ENCODE data around the gene GAS6.
A peak's percentile ranks its signal among the peaks of the same experiment; 100 is the strongest.

The GAS6 gene

DNA sequence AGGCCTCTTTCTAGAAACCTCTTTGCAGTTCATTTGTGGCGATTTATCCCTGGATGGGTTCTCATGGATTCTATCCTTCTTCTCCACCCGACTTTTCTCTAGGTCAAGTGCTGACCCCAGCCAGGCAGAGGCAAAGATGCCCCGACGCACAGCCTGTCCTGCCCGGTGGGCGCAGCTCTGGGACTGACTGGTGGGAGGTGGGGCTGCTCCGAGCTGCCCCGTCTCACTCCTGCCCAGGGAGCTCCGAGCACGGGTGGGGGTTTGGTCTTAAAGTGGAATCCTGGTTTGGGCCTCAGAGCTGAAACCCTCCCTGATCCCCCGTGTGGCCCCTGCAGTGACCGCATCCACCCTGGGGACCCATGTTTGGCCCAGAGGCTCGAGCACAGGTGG, 44.5 kb downstream of the GAS6 start:
- no peak for DNase-seq

DNA sequence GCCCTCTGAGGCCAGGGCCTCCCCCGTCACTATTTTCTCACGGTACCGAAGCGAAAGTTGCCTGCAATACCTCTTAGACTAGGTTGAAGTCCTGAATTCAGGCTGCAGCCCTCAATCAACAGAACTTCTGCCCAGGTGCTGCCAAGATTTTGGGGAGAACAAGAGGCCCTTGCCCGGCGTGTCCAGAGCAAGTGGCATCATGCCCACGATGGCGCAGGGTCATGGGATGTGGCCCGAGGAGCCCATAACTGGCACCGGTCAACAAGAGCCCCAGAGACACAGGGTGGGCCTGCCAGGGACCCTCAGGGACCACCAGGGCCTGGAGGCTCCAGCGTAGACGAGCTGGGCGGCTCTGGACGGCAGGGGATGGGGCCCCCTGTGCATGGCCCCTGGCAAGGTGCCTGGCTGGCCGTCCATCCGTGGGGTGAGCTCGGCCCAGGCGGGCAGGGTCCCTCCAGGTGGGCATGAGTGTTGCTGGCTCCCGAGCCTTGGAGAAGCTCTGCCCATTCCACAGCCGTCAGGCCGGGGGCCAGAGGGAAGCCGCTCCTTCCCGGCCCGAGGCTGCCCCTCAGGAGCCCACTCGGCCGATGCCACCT, 45.1 kb downstream of the GAS6 start:
- no peak for DNase-seq

GRCh38 chr13:113817860-113818691, 45.8 kb downstream of the GAS6 start:
- DNase-seq, result no peak

DNA sequence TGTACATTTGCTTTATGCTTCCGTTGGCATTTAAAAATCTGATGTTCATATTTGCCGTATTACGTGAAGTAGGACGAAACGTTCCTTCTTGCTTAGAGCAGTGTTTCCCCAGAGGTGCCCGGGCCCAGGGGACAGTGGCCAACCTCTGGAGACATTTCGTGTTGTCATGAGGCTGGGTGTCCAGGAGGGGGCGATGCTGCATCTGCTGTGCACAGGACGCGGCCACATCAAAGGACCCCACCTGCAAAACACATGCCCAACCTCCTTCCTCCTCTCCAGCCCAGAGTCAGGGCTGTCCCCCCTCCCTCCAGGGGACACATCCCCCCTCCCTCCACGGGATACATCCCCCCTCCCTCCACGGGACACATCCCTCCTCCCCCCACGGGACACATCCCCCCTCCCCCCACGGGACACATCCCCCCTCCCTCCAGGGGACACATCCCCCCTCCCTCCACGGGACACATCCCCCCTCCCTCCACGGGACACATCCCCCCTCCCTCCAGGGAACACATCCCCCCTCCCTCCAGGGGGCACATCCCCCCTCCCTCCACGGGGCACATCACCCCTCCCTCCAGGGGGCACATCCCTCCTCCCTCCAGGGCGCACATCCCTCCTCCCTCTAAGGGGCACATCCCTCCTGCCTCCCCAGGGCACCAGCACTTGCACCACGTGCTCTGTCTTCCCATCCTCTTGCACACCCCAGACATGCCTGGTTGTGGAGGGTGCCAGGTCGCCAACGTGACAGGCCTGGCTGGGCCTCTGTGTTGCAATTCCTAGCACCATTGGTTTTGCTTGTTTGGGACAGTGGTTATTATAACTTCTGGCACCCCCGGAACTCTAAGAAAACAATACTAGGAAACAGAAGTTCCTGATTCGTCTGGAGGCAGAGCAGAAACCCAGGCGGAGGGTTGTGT, 46.7 kb downstream of the GAS6 start:
- DNase-seq, result peak; percentile 81

- DNase-seq, result no peak
These were observed 47.5 kb downstream of the GAS6 start for GRCh38 chr13:113816254-113816929.

GRCh38 chr13:113815151-113816058, 48.5 kb downstream of the GAS6 start:
- no peak for DNase-seq

DNA sequence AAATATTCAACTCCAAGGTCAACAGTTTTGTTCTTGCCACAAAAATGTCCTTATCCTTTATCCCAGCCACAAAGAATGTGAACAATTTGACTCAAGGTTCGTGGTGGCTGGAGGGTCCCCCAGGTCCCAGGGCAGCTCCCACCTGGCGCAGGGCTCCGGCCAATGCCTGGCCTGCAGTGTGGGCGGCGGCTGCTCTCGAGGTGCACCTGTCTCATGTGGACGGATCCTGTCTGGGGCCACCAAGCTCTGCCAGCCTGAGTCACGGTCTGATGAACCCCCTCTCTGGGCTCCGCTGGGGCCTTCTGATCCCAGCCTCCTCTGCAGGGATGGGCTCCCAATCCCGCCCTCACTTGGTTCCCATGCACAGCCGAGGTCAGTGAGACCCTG, 49.4 kb downstream of the GAS6 start:
- no peak for DNase-seq

- DNase-seq, result no peak
These were observed 50.0 kb downstream of the GAS6 start for GRCh38 chr13:113813749-113814434.

DNA sequence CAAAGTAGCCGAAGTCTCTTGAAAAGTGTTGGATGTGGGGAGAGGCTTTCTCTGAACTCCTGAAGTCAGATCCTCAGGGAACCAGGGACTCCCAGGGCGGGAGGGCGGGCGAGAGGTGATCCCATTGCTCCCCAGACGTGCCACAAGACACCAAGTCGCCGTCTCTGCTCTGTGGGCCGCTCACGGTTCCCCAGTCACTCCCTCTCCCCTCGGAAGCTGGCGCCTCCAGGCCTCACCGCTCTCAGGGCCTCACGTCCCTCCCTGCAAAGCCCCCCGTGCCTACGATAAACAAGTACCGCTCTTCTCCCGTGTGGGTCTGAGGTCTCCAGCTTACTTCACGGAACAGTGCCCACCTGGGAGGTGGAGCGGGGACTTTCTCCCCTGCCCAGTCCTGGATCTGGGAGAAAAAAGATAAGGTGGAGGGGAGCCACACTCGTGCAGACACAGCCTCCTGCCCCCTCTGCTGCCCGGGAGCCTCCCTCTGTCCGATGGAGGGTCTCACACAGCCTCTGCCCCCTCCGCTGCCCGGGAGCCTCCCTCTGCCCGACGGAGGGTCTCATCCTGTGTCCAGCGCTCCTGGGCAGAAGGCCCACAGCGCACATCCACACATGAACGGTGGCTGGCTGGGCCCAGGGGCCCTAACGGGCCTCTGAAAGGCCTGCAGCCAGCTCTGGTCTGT, 50.7 kb downstream of the GAS6 start:
- no peak for DNase-seq

DNA sequence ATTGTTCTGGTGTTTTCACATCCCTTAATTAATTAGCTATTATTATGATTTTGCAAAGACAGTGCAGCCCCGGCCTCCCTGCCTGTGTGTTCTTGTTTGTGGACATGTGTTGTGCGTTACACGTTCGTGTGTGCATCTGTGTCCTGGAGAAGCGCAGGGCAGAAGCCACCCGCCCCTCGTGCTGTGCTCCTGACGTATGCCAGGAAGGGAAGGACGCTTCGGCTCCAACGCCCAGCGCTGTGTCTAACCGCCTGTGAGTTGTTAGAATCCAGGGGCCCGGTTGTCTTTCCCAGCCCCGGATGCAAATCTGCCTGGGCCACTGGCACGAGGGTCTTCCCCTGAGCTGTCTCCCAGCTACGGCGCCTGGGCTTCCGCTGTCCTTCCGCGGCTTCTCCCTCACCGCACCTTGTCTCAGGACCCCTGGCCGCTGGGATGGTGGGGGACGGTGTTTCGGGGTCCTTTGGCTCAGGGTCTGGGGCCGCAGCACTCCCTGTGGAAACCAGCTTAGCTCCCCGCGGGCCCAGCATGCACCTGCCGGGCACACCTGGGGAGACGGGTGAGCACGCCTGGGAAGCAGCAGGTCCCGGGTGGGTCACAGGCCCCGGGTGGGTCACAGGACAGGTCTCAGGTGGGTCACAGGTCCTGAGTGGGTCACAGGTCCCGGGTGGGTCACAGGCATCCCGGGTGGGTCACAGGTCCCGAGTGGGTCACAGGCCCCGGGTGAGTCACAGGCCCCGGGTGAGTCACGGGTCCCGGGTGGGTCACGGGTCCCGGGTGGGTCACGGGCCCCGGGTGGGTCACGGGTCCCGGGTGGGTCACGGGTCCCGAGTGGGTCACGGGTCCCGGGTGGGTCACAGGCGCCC, 51.5 kb downstream of the GAS6 start:
- DNase-seq, result no peak

- DNase-seq, result no peak
These were observed 52.6 kb downstream of the GAS6 start for GRCh38 chr13:113811081-113811928.

- DNase-seq, result no peak
These were observed 53.2 kb downstream of the GAS6 start for GRCh38 chr13:113810640-113811039.

- DNase-seq, result no peak
These were observed 53.9 kb downstream of the GAS6 start for GRCh38 chr13:113809934-113810333.

GRCh38 chr13:113808058-113808834, 55.6 kb downstream of the GAS6 start:
- DNase-seq, result no peak

DNA sequence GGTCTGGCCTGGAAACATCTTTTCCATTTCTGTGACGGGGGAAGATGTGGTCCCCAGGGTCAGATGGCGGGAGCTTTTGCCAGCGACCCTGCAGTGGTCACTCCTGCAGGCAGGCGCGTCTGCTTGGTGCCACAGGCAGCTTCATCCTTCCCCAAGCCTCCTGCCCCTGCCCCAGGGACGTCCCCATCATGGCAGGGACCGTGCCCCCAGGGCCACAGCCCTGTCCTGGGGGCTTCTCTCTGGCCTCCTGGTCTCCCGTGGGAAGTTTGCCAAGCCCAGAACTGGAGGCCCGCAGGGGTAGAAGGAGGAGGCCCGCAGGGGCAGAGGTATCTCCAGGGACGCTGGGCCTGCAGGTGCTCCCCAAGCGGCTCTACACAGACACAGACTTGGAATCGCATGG, 57.4 kb downstream of the GAS6 start:
- DNase-seq, result no peak

GRCh38 chr13:113806104-113806471, 57.8 kb downstream of the GAS6 start:
- no peak for DNase-seq

GRCh38 chr13:113805431-113806103, 58.3 kb downstream of the GAS6 start:
- DNase-seq, result no peak
